ENCODE data around the gene MALRD1. TPM values are rescaled to one million over a fixed set of nuclear protein-coding genes. Genes with fewer than 3 reads are reported as not detected.

MALRD1 gene
- total and polyA plus RNA-seq, 2 donors (not counting 1 experiment from before 2014, with no cell fraction given) = 0.62 to 1.7 TPM

- Histone ChIP-seq H3K9ac (ENCODE audit: insufficient read depth, low read length) (no peak overlapping the region), H3K9me3 (ENCODE audit: control insufficient read depth, insufficient read depth, low read depth, low read length) (no peaks in the 10 kb centered on the region), H2AFZ (ENCODE audit: low read length) (no peak overlapping the region), H3K4me2 (ENCODE audit: extremely low read depth, insufficient read depth, low read length) (no peak overlapping the region), H3K79me2 (ENCODE audit: control insufficient read depth, insufficient read depth, low read length) (no peaks in the 10 kb centered on the region), H3K4me3 (replicated peaks in 1 of 4; ENCODE audit: control extremely low read depth in 1 of 4, insufficient read depth in 1 of 4, low read depth in 3 of 4, low read length in 4 of 4) (no peak overlapping the region), H3K27ac (ENCODE audit: insufficient read depth, low read length) (no peak overlapping the region), H3K4me1 (ENCODE audit: control insufficient read depth, extremely low read depth, insufficient read depth, low read length) (no peaks in the 10 kb centered on the region), H4K20me1 (ENCODE audit: control insufficient read depth, extremely low read depth, insufficient read depth, low read length) (no peaks in the 10 kb centered on the region), H3K27me3 (ENCODE audit: control insufficient read depth, insufficient read depth, low read length) (no peaks in the 10 kb centered on the region), H3K36me3 (ENCODE audit: control insufficient read depth, insufficient read depth, low read length) (no peaks in the 10 kb centered on the region)
- no peak for TF ChIP-seq EZH2 (IDR thresholded peaks at IDR 0.05; ENCODE audit: low read length, missing control alignments)
- TF ChIP-seq, protein P1, sequence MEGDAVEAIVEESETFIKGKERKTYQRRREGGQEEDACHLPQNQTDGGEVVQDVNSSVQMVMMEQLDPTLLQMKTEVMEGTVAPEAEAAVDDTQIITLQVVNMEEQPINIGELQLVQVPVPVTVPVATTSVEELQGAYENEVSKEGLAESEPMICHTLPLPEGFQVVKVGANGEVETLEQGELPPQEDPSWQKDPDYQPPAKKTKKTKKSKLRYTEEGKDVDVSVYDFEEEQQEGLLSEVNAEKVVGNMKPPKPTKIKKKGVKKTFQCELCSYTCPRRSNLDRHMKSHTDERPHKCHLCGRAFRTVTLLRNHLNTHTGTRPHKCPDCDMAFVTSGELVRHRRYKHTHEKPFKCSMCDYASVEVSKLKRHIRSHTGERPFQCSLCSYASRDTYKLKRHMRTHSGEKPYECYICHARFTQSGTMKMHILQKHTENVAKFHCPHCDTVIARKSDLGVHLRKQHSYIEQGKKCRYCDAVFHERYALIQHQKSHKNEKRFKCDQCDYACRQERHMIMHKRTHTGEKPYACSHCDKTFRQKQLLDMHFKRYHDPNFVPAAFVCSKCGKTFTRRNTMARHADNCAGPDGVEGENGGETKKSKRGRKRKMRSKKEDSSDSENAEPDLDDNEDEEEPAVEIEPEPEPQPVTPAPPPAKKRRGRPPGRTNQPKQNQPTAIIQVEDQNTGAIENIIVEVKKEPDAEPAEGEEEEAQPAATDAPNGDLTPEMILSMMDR (conservative IDR thresholded peaks at IDR 0.05 in 1 of 2, IDR thresholded peaks at IDR 0.05 in 1 of 2; ENCODE audit: low read depth in 1 of 2, low read length in 2 of 2) = no peak
- no peak for DNase-seq (ENCODE audit: low read depth in 2 of 2)
These were observed 110.3 kb downstream of the MALRD1 start for GRCh38 chr10:19158870-19159269.

DNA sequence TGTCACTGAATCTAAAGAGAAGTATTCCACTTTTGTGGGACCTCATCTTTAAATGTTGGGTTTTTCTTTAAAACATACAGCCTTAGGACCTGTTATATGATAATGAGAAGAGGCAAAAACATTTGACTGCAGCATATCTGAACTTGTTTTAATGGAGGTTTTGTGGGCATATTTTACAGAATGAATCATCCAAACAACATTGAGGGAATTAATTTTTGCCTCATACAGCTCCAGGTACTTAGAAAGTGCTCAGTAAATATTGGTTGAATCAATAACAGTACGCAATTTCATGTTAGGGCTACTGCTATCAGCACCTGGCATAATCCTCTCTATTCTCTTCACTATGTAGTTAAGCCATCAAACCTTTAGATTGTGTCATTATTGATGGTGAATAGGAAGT, 115.9 kb downstream of the MALRD1 start:
- Histone ChIP-seq H3K4me1 (ENCODE audit: control insufficient read depth, extremely low read depth, insufficient read depth, low read length) (no peaks in the 10 kb centered on the region), H3K9ac (ENCODE audit: insufficient read depth, low read length) (no peak overlapping the region), H3K36me3 (ENCODE audit: control insufficient read depth, insufficient read depth, low read length) (no peaks in the 10 kb centered on the region), H3K9me3 (ENCODE audit: control insufficient read depth, insufficient read depth, low read depth, low read length) (no peaks in the 10 kb centered on the region), H4K20me1 (ENCODE audit: control insufficient read depth, extremely low read depth, insufficient read depth, low read length) (no peaks in the 10 kb centered on the region), H3K4me2 (ENCODE audit: extremely low read depth, insufficient read depth, low read length) (no peak overlapping the region), H3K4me3 (replicated peaks in 1 of 4; ENCODE audit: control extremely low read depth in 1 of 4, insufficient read depth in 1 of 4, low read depth in 3 of 4, low read length in 4 of 4) (no peak overlapping the region), H3K79me2 (ENCODE audit: control insufficient read depth, insufficient read depth, low read length) (no peaks in the 10 kb centered on the region), H3K27ac (ENCODE audit: insufficient read depth, low read length) (no peak overlapping the region), H3K27me3 (ENCODE audit: control insufficient read depth, insufficient read depth, low read length) (no peaks in the 10 kb centered on the region), H2AFZ (ENCODE audit: low read length) (no peak overlapping the region)
- no peak for DNase-seq (ENCODE audit: low read depth in 2 of 2)
- TF ChIP-seq, protein P1 (conservative IDR thresholded peaks at IDR 0.05 in 1 of 2, IDR thresholded peaks at IDR 0.05 in 1 of 2; ENCODE audit: low read depth in 1 of 2, low read length in 2 of 2) = no peak
- no peak for TF ChIP-seq EZH2 (IDR thresholded peaks at IDR 0.05; ENCODE audit: low read length, missing control alignments)

DNA sequence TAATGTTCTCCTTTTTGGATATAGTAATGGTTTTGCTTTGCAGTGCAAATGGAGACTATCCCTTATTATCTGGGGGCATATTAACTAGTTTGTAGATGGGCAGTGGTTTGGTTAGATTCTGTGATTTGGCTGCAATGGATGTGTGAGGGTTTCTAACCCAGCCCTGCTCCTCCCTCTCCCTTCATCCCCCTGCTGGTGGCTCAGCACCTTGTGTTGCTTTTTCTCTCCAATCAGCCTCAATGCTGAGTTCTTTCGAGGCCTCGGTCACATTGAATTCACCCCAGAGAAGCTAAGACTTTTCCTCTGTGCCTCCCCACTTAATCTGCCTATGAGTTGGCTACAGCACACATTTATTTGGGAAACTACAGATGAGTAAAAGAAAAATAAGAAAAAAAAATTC, 120.0 kb downstream of the MALRD1 start:
- Histone ChIP-seq H3K27ac (ENCODE audit: insufficient read depth, low read length) (no peak overlapping the region), H3K4me3 (replicated peaks in 1 of 4; ENCODE audit: control extremely low read depth in 1 of 4, insufficient read depth in 1 of 4, low read depth in 3 of 4, low read length in 4 of 4) (no peak overlapping the region), H2AFZ (ENCODE audit: low read length) (no peak overlapping the region), H3K79me2 (ENCODE audit: control insufficient read depth, insufficient read depth, low read length) (no peaks in the 10 kb centered on the region), H3K27me3 (ENCODE audit: control insufficient read depth, insufficient read depth, low read length) (no peaks in the 10 kb centered on the region), H3K36me3 (ENCODE audit: control insufficient read depth, insufficient read depth, low read length) (no peaks in the 10 kb centered on the region), H3K9me3 (ENCODE audit: control insufficient read depth, insufficient read depth, low read depth, low read length) (no peaks in the 10 kb centered on the region), H3K4me2 (ENCODE audit: extremely low read depth, insufficient read depth, low read length) (no peak overlapping the region), H3K4me1 (ENCODE audit: control insufficient read depth, extremely low read depth, insufficient read depth, low read length) (no peaks in the 10 kb centered on the region), H4K20me1 (ENCODE audit: control insufficient read depth, extremely low read depth, insufficient read depth, low read length) (no peaks in the 10 kb centered on the region), H3K9ac (ENCODE audit: insufficient read depth, low read length) (no peak overlapping the region)
- DNase-seq (ENCODE audit: low read depth in 2 of 2) = peak in 1 of 2 donors; percentile 6
- TF ChIP-seq, protein P1 (conservative IDR thresholded peaks at IDR 0.05 in 1 of 2, IDR thresholded peaks at IDR 0.05 in 1 of 2; ENCODE audit: low read depth in 1 of 2, low read length in 2 of 2) = peak in 1 of 2 donors; percentile 45
- TF ChIP-seq EZH2 (IDR thresholded peaks at IDR 0.05; ENCODE audit: low read length, missing control alignments) = no peak

Data from fibroblast of lung (primary cell).